ENCODE measurements around the gene GLIS1.
A peak's percentile ranks its signal among the peaks of the same experiment; 100 is the strongest.

The GLIS1 gene

GRCh38 chr1:53698384-53698980, 40.5 kb downstream of the GLIS1 start:
- no peak for DNase-seq (ENCODE audit: low read depth, low spot score)
- H3K4me3 ChIP-seq (ENCODE audit: low read length): no peak overlapping the region

GRCh38 chr1:53697721-53698383, 41.1 kb downstream of the GLIS1 start:
- no peak overlapping the region for H3K4me3 ChIP-seq (ENCODE audit: low read length)
- no peak for DNase-seq (ENCODE audit: low read depth, low spot score)

DNA sequence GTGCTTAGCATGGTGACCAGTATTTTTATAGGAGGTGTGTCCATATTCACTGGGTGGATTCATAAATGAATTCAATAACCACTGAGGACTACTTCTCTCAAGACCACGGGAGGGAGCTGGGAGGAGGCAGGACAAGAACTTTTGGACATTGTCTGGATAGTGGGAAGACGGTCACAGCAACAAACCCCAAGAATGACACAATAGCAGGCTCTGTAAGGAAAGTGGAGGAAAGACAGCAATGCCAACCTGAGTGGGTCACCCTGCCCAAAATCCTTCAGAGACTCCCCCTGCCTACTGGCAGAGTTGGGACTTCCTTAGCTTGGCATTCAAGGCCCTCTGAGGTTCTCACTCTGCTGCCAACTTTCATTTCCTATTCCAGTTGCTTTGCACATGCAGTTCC, 42.0 kb downstream of the GLIS1 start:
- DNase-seq (ENCODE audit: low read depth, low spot score): no peak
- no peak overlapping the region for H3K4me3 ChIP-seq (ENCODE audit: low read length)

DNA sequence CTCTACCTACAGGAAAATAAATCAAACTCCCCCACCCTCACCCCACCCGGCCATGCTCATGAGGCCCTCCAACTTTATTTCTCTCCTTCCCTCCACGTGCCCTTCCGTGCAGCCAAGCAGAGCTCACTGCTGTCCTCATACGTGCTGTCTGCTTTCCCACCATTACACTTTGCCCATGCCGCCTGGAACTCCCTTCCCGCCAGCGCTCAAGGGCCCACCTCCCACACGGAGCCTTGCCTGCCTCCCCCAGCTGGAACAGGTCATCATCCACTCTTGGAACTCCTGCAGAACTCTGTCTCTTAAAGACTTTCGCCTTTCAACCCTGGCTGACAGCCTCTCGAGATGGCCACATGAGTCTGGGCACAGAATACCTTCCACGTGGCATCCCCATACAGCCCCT, 42.4 kb downstream of the GLIS1 start:
- DNase-seq (ENCODE audit: low read depth, low spot score): no peak
- H3K4me3 ChIP-seq (ENCODE audit: low read length): no peak overlapping the region

DNA sequence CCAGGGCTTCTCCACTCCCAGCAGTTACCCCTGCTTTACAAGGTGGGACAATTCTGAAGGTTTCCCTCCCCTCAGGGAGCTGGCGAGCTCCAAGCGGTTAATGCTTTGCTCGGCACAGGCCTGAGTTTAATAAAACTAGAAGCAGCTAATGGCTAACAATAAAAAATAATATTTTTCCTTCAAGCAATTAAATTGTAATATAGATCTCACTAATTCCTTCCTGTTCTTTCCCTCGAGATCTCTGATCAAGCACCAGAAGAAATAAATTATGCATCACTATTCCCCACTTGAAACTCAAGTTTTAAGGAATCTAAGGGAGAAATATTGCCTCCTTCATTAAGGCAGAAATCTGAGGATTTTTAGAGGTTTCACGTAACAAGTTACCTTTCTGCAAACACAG, 42.9 kb downstream of the GLIS1 start:
- DNase-seq (ENCODE audit: low read depth, low spot score): no peak
- H3K4me3 ChIP-seq (ENCODE audit: low read length): no peak overlapping the region

DNA sequence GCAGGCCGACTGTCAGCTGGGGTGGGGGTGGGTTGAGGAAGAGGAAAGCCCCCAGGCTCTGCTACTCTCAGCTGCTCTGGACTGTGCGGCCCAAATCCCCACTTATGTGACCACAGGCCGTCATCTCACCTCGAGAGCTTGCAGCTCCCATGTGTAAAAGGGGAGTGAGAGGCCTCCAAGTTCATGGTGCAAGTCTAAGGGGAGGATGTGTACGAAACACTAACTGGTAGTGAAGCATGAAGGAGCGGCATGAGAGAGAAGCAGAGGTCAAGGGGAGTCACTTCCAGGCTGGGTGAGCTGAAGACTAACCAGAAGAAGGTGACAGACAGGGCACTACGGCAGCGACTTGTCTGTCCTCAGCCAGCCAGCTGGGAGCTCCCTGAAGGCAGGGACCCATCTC, 43.8 kb downstream of the GLIS1 start:
- DNase-seq (ENCODE audit: low read depth, low spot score): no peak
- no peak overlapping the region for H3K4me3 ChIP-seq (ENCODE audit: low read length)

- no peak overlapping the region for H3K4me3 ChIP-seq (ENCODE audit: low read length)
- DNase-seq (ENCODE audit: low read depth, low spot score): no peak
Measured at GRCh38 chr1:53694718-53695091, 44.3 kb downstream of the GLIS1 start.

DNA sequence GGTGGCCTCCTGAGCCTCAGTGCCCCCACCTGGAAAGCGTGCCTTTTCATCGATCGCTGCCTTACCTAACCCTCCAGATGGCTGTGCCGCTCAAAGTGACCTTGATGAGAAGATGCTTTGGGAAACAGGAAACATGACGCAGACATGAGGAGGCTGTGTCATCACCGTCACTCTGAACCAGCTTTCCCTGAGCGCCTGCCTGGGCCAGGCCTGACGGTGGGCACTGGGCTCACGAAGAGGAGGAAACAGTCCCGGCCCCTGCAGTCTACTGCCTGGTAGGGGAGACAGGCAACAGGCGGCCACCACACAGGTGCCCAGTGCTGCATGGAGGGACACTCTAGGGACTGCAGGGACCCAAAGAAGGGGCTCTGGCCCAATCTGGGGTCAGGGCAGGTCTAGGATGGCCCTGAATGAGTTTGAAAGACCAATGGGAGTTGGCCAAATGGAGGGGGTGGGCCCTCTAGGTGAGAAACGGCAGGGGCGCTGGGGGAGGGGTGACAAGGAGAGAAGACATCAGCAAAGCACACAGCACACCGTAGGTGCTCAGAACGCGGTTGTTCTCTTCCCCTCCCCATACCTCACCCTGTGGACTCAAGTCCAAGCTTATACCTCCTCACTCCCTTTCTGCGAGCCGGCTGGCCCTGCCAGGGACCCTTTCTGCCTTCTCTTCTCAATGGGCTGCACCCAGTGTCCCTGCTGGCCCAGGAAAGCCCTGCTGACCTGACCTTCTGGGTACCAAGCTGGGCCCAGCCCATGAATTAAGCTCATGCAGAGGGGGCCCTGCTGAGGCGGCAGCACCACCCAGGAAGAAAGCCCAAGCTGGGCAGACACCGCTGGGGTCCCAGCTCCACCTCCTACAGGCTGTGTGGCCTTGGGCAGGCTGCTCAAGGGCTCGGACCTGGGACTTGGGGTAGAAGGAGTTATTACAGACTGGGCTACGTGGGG, 44.9 kb downstream of the GLIS1 start:
- no peak for DNase-seq (ENCODE audit: low read depth, low spot score)
- H3K4me3 ChIP-seq (ENCODE audit: low read length): no peak overlapping the region

- H3K4me3 ChIP-seq (ENCODE audit: low read length): no peak overlapping the region
- DNase-seq (ENCODE audit: low read depth, low spot score): no peak
Measured at GRCh38 chr1:53693339-53693738, 45.6 kb downstream of the GLIS1 start.

DNA sequence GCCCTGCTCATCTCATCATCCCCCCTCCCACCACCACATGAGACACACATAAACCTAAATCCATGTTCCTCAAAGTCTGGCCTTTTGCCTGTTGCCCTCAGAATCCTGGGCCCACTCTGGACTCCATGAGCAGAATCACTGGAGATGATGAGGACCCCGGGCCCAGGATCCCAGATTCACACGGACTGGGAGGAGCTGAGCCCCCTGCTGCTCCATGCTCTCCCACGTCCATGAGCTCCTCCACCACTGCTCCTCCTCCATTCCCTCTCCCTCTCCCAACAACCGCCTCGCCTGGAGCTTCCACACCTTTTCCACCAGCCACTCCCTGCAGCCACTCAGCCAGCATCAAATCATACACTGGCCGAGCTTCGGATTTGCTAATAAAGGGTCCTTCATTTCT, 47.6 kb downstream of the GLIS1 start:
- H3K4me3 ChIP-seq (ENCODE audit: low read length): no peak overlapping the region
- no peak for DNase-seq (ENCODE audit: low read depth, low spot score)

- no peak overlapping the region for H3K4me3 ChIP-seq (ENCODE audit: low read length)
- DNase-seq (ENCODE audit: low read depth, low spot score): no peak
Measured at GRCh38 chr1:53690411-53690810, 48.6 kb downstream of the GLIS1 start.

- H3K4me3 ChIP-seq (ENCODE audit: low read length): no peak overlapping the region
- no peak for DNase-seq (ENCODE audit: low read depth, low spot score)
Measured at GRCh38 chr1:53689736-53690326, 49.1 kb downstream of the GLIS1 start.

GRCh38 chr1:53689223-53689622, 49.7 kb downstream of the GLIS1 start:
- DNase-seq (ENCODE audit: low read depth, low spot score): no peak
- no peak overlapping the region for H3K4me3 ChIP-seq (ENCODE audit: low read length)

DNA sequence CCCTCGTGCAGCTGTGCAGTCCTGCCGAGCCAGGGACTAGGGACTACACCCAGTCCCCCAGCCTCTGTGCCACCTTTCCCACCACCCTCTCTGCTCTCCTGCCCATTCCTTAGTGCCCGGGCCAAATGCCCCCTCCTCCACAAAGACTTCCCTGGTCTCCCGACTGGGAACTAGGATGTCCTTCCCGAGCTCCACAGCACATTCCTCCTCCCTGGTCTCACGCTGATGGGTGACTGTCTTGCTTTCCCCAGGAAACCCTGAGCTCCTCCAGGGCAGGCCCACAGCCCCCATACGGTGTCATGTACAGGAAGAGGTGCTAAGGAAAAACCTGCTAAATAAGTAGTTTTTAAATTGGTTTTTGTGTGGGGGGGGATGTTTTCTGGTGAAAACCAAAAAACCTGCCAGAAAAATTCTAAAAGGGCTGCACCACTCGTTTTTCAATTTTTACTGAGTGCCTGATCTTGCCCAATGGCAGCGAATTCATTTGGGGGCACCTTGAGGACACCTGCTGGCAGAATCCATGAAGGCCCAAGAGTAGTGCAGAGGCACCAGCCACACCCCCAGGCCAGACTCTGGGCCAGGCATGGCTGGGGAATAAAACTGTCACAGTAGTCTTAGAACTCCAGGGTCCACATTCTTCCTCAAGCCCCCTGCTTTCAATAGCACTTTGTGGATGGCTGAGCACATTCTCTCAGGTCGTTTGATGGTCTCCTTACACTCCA, 50.4 kb downstream of the GLIS1 start:
- DNase-seq (ENCODE audit: low read depth, low spot score): peak; percentile 4
- no peak overlapping the region for H3K4me3 ChIP-seq (ENCODE audit: low read length)

DNA sequence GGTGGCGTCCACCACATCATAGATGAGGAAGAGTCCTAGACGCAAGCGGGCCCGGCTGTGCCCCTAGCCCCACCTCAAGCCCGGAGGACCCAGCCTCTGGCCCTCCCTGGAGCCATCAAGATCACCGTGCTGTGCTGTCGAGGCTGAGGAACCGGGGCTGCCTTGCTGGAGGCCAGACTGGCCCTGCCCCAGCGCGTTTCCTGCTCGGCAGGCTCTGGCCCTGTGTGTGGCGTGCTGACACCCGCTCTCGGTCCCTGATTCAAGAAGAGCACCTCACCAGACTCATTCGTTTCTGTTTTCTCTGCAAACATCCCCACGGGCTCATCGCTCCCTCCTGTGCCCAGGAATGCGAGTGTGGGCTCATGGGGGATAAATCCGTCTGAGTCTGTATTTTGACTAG, 51.1 kb downstream of the GLIS1 start:
- H3K4me3 ChIP-seq (ENCODE audit: low read length): no peak overlapping the region
- no peak for DNase-seq (ENCODE audit: low read depth, low spot score)

DNA sequence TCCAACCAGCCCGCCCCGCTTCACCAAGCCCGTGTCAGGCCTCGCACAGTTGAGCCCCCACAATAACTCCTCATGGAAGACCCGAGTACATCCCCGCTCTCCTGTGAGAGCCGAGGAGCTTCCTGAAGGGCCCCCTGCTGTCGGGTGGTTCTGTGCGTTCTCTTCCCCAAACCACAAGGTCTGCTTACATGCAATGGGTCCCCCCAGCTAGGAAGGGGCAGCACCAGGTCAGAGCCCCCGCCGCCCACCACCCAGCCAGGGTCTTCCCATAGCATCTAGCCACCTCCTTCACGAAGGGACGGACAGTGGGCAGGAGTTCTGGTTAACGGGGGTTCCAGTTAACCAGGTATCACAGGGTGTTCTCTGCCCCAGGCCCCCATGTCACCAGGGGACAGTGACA, 51.5 kb downstream of the GLIS1 start:
- H3K4me3 ChIP-seq (ENCODE audit: low read length): no peak overlapping the region
- no peak for DNase-seq (ENCODE audit: low read depth, low spot score)

DNA sequence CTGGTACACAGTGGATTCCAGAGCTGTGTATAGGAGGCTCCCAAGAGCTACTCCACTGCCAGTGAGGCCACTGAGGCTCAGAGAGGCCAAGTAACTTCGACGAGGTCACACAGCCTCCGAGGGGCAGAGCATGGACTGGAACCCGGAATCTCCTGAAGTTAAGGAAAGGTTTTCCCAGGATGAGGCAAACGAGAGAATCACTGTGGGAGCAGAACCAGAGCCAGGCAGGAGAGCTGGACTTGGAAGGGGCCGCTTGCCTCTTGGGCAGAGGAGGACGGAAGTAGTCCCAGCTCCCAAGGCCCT, 52.0 kb downstream of the GLIS1 start:
- DNase-seq (ENCODE audit: low read depth, low spot score): no peak
- no peak overlapping the region for H3K4me3 ChIP-seq (ENCODE audit: low read length)

- H3K4me3 ChIP-seq (ENCODE audit: low read length): no peak overlapping the region
- DNase-seq (ENCODE audit: low read depth, low spot score): no peak
Measured at GRCh38 chr1:53686091-53686964, 52.6 kb downstream of the GLIS1 start.

Data from Jurkat, Clone E6-1 (cell line).